Neuronal stem cell (in vitro differentiated cells): ENCODE data around the gene CHST15.
A peak's percentile ranks its signal among the peaks of the same experiment; 100 is the strongest.

Experiments used
- DNase-seq: peaks from one replicate; pipeline ENCODE4 v3.0.0-alpha.2; 2013; ENCODE audit warnings: low spot score
- H2AFZ ChIP-seq: one replicate; pipeline ENCODE4 v1.6.1; 2013; ENCODE audit warnings: mild to moderate bottlenecking, low read length, inconsistent platforms
- H2AK5ac ChIP-seq: 2 replicates; pipeline ENCODE4 v1.6.1; 2013; ENCODE audit warnings: low read depth, mild to moderate bottlenecking, inconsistent platforms, low read length, moderate library complexity, mixed read lengths
- H2BK120ac ChIP-seq: 2 replicates; pipeline ENCODE4 v1.6.1; 2013; ENCODE audit warnings: low read depth, mild to moderate bottlenecking, inconsistent platforms, low read length, moderate library complexity, mixed read lengths
- H2BK12ac ChIP-seq: one replicate; pipeline ENCODE4 v1.6.1; 2013; ENCODE audit warnings: low read length, inconsistent platforms
- H2BK15ac ChIP-seq: 2 replicates; pipeline ENCODE4 v1.6.1; 2013; ENCODE audit warnings: mild to moderate bottlenecking, low read length, inconsistent platforms, mixed read lengths
- H2BK5ac ChIP-seq: one replicate; pipeline ENCODE4 v1.6.1; 2013; ENCODE audit warnings: inconsistent platforms, mild to moderate bottlenecking, low read length, moderate library complexity
- H3K14ac ChIP-seq: one replicate; pipeline ENCODE4 v1.6.1; 2013; ENCODE audit warnings: low read length, inconsistent platforms
- H3K18ac ChIP-seq: 2 replicates; pipeline ENCODE4 v1.6.1; 2013; ENCODE audit warnings: low read length, inconsistent platforms
- H3K23ac ChIP-seq: 2 replicates; pipeline ENCODE4 v1.6.1; 2013; ENCODE audit warnings: low read depth, mild to moderate bottlenecking, mixed read lengths, low read length, inconsistent platforms; ENCODE audit not compliant: poor library complexity
- H3K27ac ChIP-seq: replicated peaks from 3 replicates; pipeline ENCODE4 v1.5.1; 2013; ENCODE audit warnings: low read length, inconsistent platforms
- H3K27me3 ChIP-seq, 3 experiments: 2 replicates each; pipeline ENCODE4 v1.6.1; 2013; ENCODE audit warnings: low read length in 3 of 3, mild to moderate bottlenecking in 2 of 3, inconsistent platforms in 1 of 3, low read depth in 1 of 3, mixed read lengths in 1 of 3, moderate library complexity in 1 of 3; ENCODE audit not compliant: control insufficient read depth in 3 of 3, insufficient read depth in 3 of 3
- H3K36me3 ChIP-seq, 2 donors: replicated peaks in 1 of 2; 2 replicates each; pipeline ENCODE4 v1.6.1; 2013; ENCODE audit warnings: low read length in 2 of 2; ENCODE audit not compliant: control insufficient read depth in 2 of 2, insufficient read depth in 2 of 2
- H3K4ac ChIP-seq: 2 replicates; pipeline ENCODE4 v1.6.1; 2013; ENCODE audit warnings: inconsistent platforms, mild to moderate bottlenecking, low read length, moderate library complexity
- H3K4me1 ChIP-seq, 2 donors: 1 replicate in 1 of 2; 2 replicates in 1 of 2; pipeline ENCODE4 v1.6.1; 2013; ENCODE audit warnings: low read length in 2 of 2, low read depth in 1 of 2; ENCODE audit not compliant: control insufficient read depth in 2 of 2, insufficient read depth in 1 of 2
- H3K4me2 ChIP-seq: one replicate; pipeline ENCODE4 v1.6.1; 2013; ENCODE audit warnings: mild to moderate bottlenecking, low read length, inconsistent platforms; ENCODE audit not compliant: insufficient read depth, poor library complexity, severe bottlenecking
- H3K4me3 ChIP-seq, 2 donors: 2 replicates each; pipeline ENCODE4 v1.5.1; 2013; ENCODE audit warnings: low read length in 2 of 2, mild to moderate bottlenecking in 2 of 2, inconsistent platforms in 1 of 2, moderate library complexity in 1 of 2
- H3K79me1 ChIP-seq: one replicate; pipeline ENCODE4 v1.6.1; 2013; ENCODE audit warnings: low read depth, mild to moderate bottlenecking, inconsistent platforms, low read length, moderate library complexity
- H3K9ac ChIP-seq: one replicate; pipeline ENCODE4 v1.6.1; 2013; ENCODE audit warnings: mild to moderate bottlenecking, low read depth, low read length, inconsistent platforms; ENCODE audit not compliant: poor library complexity
- H3K9me3 ChIP-seq, 2 donors: replicated peaks in 1 of 2; 2 replicates each; pipeline versions ENCODE3 to v1.6.1; 2013; ENCODE audit warnings: low read length in 2 of 2, mild to moderate bottlenecking in 2 of 2, inconsistent platforms in 1 of 2, low read depth in 1 of 2, mixed read lengths in 1 of 2, moderate library complexity in 1 of 2; ENCODE audit not compliant: control insufficient read depth in 2 of 2, insufficient read depth in 1 of 2
- H4K8ac ChIP-seq: one replicate; pipeline ENCODE4 v1.6.1; 2013; ENCODE audit warnings: low read depth, mild to moderate bottlenecking, inconsistent platforms, low read length, moderate library complexity
- H4K91ac ChIP-seq: one replicate; pipeline ENCODE4 v1.6.1; 2013; ENCODE audit warnings: low read length, low read depth, mild to moderate bottlenecking, inconsistent platforms; ENCODE audit not compliant: poor library complexity
- WGBS, 2 donors: extraction: QIAGEN DNeasy Blood & Tissue Kit; methylation state at CpG; one replicate each; pipeline ENCODE4 v1.1.7; 2013; ENCODE audit warnings: missing lambda C conversion rate in 2 of 2, mixed read lengths in 1 of 2; ENCODE audit not compliant: insufficient read length in 2 of 2, insufficient replicate concordance in 1 of 2; ENCODE audit errors: extremely low coverage in 2 of 2; 5-methylcytosine and 5-hydroxymethylcytosine counted together

Gene CHST15

DNA sequence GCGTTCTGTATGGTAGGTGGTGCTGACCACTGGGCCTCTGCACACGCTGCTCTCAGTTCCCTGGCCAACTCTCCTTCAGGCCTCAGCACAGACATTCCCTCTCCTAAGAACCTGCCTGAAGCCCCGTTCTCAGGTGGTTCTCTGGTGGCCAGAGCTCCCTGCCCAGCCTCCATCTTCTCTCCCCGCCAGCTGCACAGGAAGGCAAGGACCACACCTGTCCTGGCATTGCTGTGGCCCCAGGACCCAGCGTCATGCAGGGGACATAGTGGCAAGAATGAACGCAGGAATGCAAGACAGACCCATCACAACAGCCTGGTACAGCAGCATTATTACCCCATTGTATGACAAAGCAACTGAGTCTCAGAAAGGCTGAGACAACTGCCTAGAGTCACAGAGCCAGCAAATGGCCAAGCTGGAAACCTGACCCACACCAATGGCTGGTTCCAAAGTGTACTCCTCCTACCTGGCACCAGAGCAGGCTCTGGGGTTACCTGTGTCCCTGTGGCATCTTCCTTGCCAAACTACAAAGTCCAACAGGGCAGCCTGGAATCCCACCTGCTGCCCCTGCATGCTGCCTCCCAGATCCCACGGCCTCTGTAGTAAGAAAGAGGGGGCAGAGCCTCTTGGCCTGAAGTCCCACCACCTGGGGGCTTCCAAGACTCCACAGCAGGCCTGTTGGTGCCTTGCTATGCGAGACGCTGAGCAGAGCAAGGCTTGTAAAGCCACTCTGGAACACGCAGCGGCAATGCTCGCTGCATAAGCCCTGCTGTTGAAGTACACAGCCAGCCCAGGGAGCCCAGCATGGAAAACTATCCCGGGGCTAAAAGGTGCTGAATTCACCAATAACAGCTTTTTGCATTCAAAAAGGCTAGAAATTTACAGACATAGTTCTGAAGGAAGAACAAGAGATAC, 73.3 kb downstream of the CHST15 start:
- WGBS, 2 donors, result no CpG with 5 or more reads among the region's 13 CpGs
- no peak overlapping the region for H3K4ac ChIP-seq
- no peak overlapping the region for H4K91ac ChIP-seq
- no peak overlapping the region for H2BK15ac ChIP-seq
- H2BK5ac ChIP-seq, result no peak overlapping the region
- no peaks in the 10 kb centered on the region for H3K9me3 ChIP-seq
- H3K14ac ChIP-seq, result no peak overlapping the region
- no peak overlapping the region for H4K8ac ChIP-seq
- H3K36me3 ChIP-seq, result peaks cover 0 to 25% of the 10 kb centered on the region in 2 donors
- H3K18ac ChIP-seq, result peak overlapping the region; percentile 36
- no peak overlapping the region for H2BK12ac ChIP-seq
- H3K27ac ChIP-seq, result no peak overlapping the region
- peaks cover 5 to 7% of the 10 kb centered on the region in 2 donors for H3K4me1 ChIP-seq
- H3K27me3 ChIP-seq, result peaks cover 0 to 3% (median 0%) of the 10 kb centered on the region in 3 experiments
- no peak overlapping the region for H3K23ac ChIP-seq
- H2AK5ac ChIP-seq, result no peak overlapping the region
- H3K9ac ChIP-seq, result no peak overlapping the region
- no peak overlapping the region for H3K4me2 ChIP-seq
- no peak overlapping the region for H2AFZ ChIP-seq
- H2BK120ac ChIP-seq, result no peak overlapping the region
- H3K4me3 ChIP-seq, result no peak overlapping the region
- no peaks in the 10 kb centered on the region for H3K79me1 ChIP-seq
- DNase-seq, result no peak

- no peak for DNase-seq
- Histone ChIP-seq H2BK5ac (no peak overlapping the region), H3K27ac (no peak overlapping the region), H3K79me1 (no peaks in the 10 kb centered on the region), H2AK5ac (peak overlapping the region; percentile 44), H3K23ac (peak overlapping the region; percentile 14), H3K27me3 (peaks cover 0 to 3% (median 0%) of the 10 kb centered on the region in 3 experiments), H3K4me3 (no peak overlapping the region), H2BK12ac (no peak overlapping the region), H3K4me1 (peaks cover 5 to 7% of the 10 kb centered on the region in 2 donors), H4K8ac (no peak overlapping the region), H4K91ac (no peak overlapping the region), H3K4ac (no peak overlapping the region), H3K4me2 (no peak overlapping the region), H3K14ac (no peak overlapping the region), H3K36me3 (peaks cover 0 to 25% of the 10 kb centered on the region in 2 donors), H3K18ac (peak overlapping the region; percentile 67), H3K9ac (no peak overlapping the region), H2BK15ac (no peak overlapping the region), H2BK120ac (no peak overlapping the region), H2AFZ (no peak overlapping the region), H3K9me3 (peaks cover 0 to 5% of the 10 kb centered on the region in 2 donors)
- no CpG with 5 or more reads among the region's 19 CpGs for WGBS, 2 donors
Measured at GRCh38 chr10:124018886-124019525, 74.4 kb downstream of the CHST15 start.

- Histone ChIP-seq H3K27ac (no peak overlapping the region), H2AFZ (no peak overlapping the region), H3K36me3 (peaks cover 0 to 25% of the 10 kb centered on the region in 2 donors), H2BK5ac (no peak overlapping the region), H3K14ac (no peak overlapping the region), H3K4me2 (no peak overlapping the region), H3K4me1 (peaks cover 5 to 7% of the 10 kb centered on the region in 2 donors), H2BK12ac (no peak overlapping the region), H3K27me3 (peaks cover 0 to 3% (median 0%) of the 10 kb centered on the region in 3 experiments), H3K4ac (no peak overlapping the region), H2BK120ac (no peak overlapping the region), H3K79me1 (no peaks in the 10 kb centered on the region), H3K18ac (no peak overlapping the region), H4K91ac (no peak overlapping the region), H2AK5ac (peak overlapping the region; percentile 32), H4K8ac (no peak overlapping the region), H3K23ac (peak overlapping the region; percentile 40), H3K9me3 (peaks cover 0 to 15% of the 10 kb centered on the region in 2 donors), H3K4me3 (no peak overlapping the region), H2BK15ac (no peak overlapping the region), H3K9ac (no peak overlapping the region)
- no peak for DNase-seq
- WGBS, 2 donors, result no CpG with 5 or more reads among the region's 5 CpGs
Measured at GRCh38 chr10:124017729-124018128, 75.7 kb downstream of the CHST15 start.

DNA sequence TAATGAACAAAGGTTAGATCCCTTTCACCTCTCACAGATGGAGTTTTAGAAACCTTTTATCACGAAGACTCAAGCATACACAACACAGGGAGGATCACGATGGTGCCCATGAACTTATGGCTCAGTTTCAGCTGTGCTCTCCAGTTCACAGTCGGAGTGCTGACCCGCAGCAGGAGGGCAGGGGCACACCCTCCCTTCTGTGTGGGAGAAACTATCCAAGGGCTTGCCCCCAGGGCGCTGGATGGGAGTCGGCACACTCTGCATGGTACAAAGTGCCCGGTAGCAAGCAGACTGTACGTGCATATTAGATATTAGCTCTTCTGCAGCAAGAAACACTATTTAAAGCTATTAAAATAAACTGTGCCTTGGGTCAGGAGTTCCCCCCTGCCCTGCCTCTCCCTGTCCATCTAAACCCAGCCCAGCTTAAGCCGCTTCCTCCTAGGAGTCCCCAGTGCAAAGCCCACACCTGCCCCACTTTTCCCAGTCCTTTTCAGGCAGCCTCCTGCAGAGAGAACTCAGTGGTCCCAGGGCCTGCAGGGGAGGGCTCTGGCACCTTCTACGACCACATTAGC, 76.5 kb downstream of the CHST15 start:
- Histone ChIP-seq H3K9ac (no peak overlapping the region), H3K4me2 (no peak overlapping the region), H2AK5ac (no peak overlapping the region), H3K23ac (no peak overlapping the region), H3K27ac (no peak overlapping the region), H4K91ac (peak overlapping the region; percentile 70), H3K4me3 (no peak overlapping the region), H3K4me1 (peaks cover 5 to 7% of the 10 kb centered on the region in 2 donors), H3K4ac (no peak overlapping the region), H3K27me3 (peaks cover 0 to 3% (median 0%) of the 10 kb centered on the region in 3 experiments), H3K79me1 (no peaks in the 10 kb centered on the region), H2BK120ac (no peak overlapping the region), H2AFZ (no peak overlapping the region), H3K14ac (no peak overlapping the region), H3K18ac (no peak overlapping the region), H2BK15ac (no peak overlapping the region), H2BK12ac (no peak overlapping the region), H3K9me3 (peaks cover 0 to 15% of the 10 kb centered on the region in 2 donors), H3K36me3 (peaks cover 0 to 31% of the 10 kb centered on the region in 2 donors), H4K8ac (no peak overlapping the region), H2BK5ac (no peak overlapping the region)
- no peak for DNase-seq
- WGBS, 2 donors, result no CpG with 5 or more reads among the region's 10 CpGs
